Brain microvascular endothelial cell (primary cell): ENCODE results near the gene SOX13.

Source experiments
- DNase-seq: peaks from one replicate; pipeline ENCODE4 v3.0.0-alpha.2; 2020
- H3K27ac ChIP-seq: fragments of 250-450 bp; sonication (Bioruptor Pico); 2 replicates; pipeline ENCODE4 v1.5.1; 2020; ENCODE audit warnings: mild to moderate bottlenecking, moderate library complexity
- H3K27me3 ChIP-seq: fragments of 250-450 bp; sonication (Bioruptor Pico); replicated peaks from 2 replicates; pipeline ENCODE4 v1.5.1; 2020; ENCODE audit warnings: mild to moderate bottlenecking
- H3K36me3 ChIP-seq: fragments of 250-450 bp; sonication (Bioruptor Pico); replicated peaks from 2 replicates; pipeline ENCODE4 v1.5.1; 2020; ENCODE audit warnings: mild to moderate bottlenecking
- H3K4me3 ChIP-seq: 2 replicates; pipeline ENCODE4 v1.5.1; 2011; ENCODE audit warnings: low read depth, mild to moderate bottlenecking, control low read depth, low read length, moderate library complexity
- CTCF ChIP-seq: IDR thresholded peaks from 2 replicates; pipeline ENCODE4 v1.5.1; 2011; ENCODE audit warnings: low read depth, mild to moderate bottlenecking, moderate library complexity, low read length, control low read depth, inconsistent platforms; ENCODE audit errors: missing control alignments
- in situ Hi-C: cut with HindIII; loops from 2 replicates; pipeline ENCODE4 v1.10.0; 2017; ENCODE audit warnings: low sequenced_read_pairs, low pct_ligation_motif_present

The SOX13 gene

GRCh38 chr1:204032642-204033235 is 40.2 kb upstream of the SOX13 start:
- Histone ChIP-seq H3K36me3 (no peaks in the 10 kb centered on the region), H3K27ac (no peak overlapping the region), H3K4me3 (no peak overlapping the region), H3K27me3 (no peaks in the 10 kb centered on the region)
- no peak for TF ChIP-seq CTCF
- no peak for DNase-seq
- in situ Hi-C loops, result no loop called here

- Histone ChIP-seq H3K4me3 (no peak overlapping the region), H3K36me3 (no peaks in the 10 kb centered on the region), H3K27me3 (no peaks in the 10 kb centered on the region), H3K27ac (no peak overlapping the region)
- no peak for DNase-seq
- in situ Hi-C loops, result no loop called here
- TF ChIP-seq CTCF, result no peak
These were observed 39.6 kb upstream of the SOX13 start for GRCh38 chr1:204033306-204033705.

- Histone ChIP-seq H3K27me3 (no peaks in the 10 kb centered on the region), H3K27ac (no peak overlapping the region), H3K4me3 (no peak overlapping the region), H3K36me3 (no peaks in the 10 kb centered on the region)
- DNase-seq, result no peak
- TF ChIP-seq CTCF, result peak; percentile 22
- in situ Hi-C loops, result no loop called here
These were observed 35.8 kb upstream of the SOX13 start for GRCh38 chr1:204036882-204037655.

- Histone ChIP-seq H3K4me3 (no peak overlapping the region), H3K27me3 (no peaks in the 10 kb centered on the region), H3K36me3 (no peaks in the 10 kb centered on the region), H3K27ac (no peak overlapping the region)
- in situ Hi-C loops, result no loop called here
- DNase-seq, result no peak
- no peak for TF ChIP-seq CTCF
These were observed 31.6 kb upstream of the SOX13 start for GRCh38 chr1:204041232-204041767.

- no peak overlapping the region for H3K4me3 ChIP-seq
- H3K27ac ChIP-seq, result no peak overlapping the region
- no peak for TF ChIP-seq CTCF
- no peaks in the 10 kb centered on the region for H3K27me3 ChIP-seq
- in situ Hi-C loops, result no loop called here
- peak; percentile 4 for DNase-seq
- H3K36me3 ChIP-seq, result no peaks in the 10 kb centered on the region
These were observed 31.0 kb upstream of the SOX13 start for GRCh38 chr1:204041803-204042505.
